ENCODE measurements around the gene KIF26B.

The KIF26B gene

GRCh38 chr1:245609354-245610150 lies 454.8 kb downstream of the KIF26B start:
- no peak for DNase-seq

- no peak for DNase-seq
Measured at GRCh38 chr1:245611251-245611650, 456.5 kb downstream of the KIF26B start.

- no peak for DNase-seq
Measured at GRCh38 chr1:245614476-245614875, 459.7 kb downstream of the KIF26B start.

GRCh38 chr1:245615001-245615400 lies 460.2 kb downstream of the KIF26B start:
- no peak for DNase-seq

- DNase-seq, result no peak
Measured at GRCh38 chr1:245621589-245621988, 466.8 kb downstream of the KIF26B start.

- DNase-seq, result no peak
Measured at GRCh38 chr1:245622332-245623014, 467.7 kb downstream of the KIF26B start.

GRCh38 chr1:245641384-245641783 lies 486.6 kb downstream of the KIF26B start:
- DNase-seq, result no peak

GRCh38 chr1:245645406-245645805 lies 490.6 kb downstream of the KIF26B start:
- DNase-seq, result no peak

- DNase-seq, result no peak
Measured at GRCh38 chr1:245645894-245646293, 491.1 kb downstream of the KIF26B start.

- DNase-seq, result no peak
Measured at GRCh38 chr1:245648749-245649522, 494.2 kb downstream of the KIF26B start.

GRCh38 chr1:245649666-245650065 lies 494.9 kb downstream of the KIF26B start:
- no peak for DNase-seq

GRCh38 chr1:245650441-245650960 lies 495.7 kb downstream of the KIF26B start:
- no peak for DNase-seq

- no peak for DNase-seq
Measured at GRCh38 chr1:245651093-245651492, 496.3 kb downstream of the KIF26B start.

- DNase-seq, result no peak
Measured at GRCh38 chr1:245652116-245652515, 497.3 kb downstream of the KIF26B start.

GRCh38 chr1:245652660-245653427 lies 498.1 kb downstream of the KIF26B start:
- peak; percentile 19 for DNase-seq

GRCh38 chr1:245654460-245655050 lies 499.8 kb downstream of the KIF26B start:
- no peak for DNase-seq

- no peak for DNase-seq
Measured at GRCh38 chr1:245656189-245656717, 501.5 kb downstream of the KIF26B start.

- DNase-seq, result no peak
Measured at GRCh38 chr1:245657371-245657770, 502.6 kb downstream of the KIF26B start.

GRCh38 chr1:245663373-245663772 lies 508.6 kb downstream of the KIF26B start:
- no peak for DNase-seq

GRCh38 chr1:245663841-245664240 lies 509.1 kb downstream of the KIF26B start:
- no peak for DNase-seq

GRCh38 chr1:245666412-245666811 lies 511.6 kb downstream of the KIF26B start:
- no peak for DNase-seq

GRCh38 chr1:245671349-245671748 lies 516.6 kb downstream of the KIF26B start:
- DNase-seq, result no peak

Data from GF-D8 (cell line).